WERI-Rb-1 (cell line): ENCODE measurements around the gene PRM2.

Source experiments
- DNase-seq: peaks from one replicate; pipeline ENCODE4 v3.0.0-alpha.2; 2020
- H3K27ac ChIP-seq: fragments of 250-450 bp; sonication (Bioruptor Pico); 2 replicates; pipeline ENCODE4 v1.5.1; 2020; ENCODE audit warnings: mild to moderate bottlenecking, moderate library complexity
- H3K27me3 ChIP-seq: fragments of 250-450 bp; sonication (Bioruptor Pico); 2 replicates; pipeline ENCODE4 v1.5.1; 2021; ENCODE audit warnings: mild to moderate bottlenecking, low read depth, moderate library complexity; ENCODE audit not compliant: insufficient read depth, severe bottlenecking
- H3K36me3 ChIP-seq: fragments of 250-450 bp; sonication (Bioruptor Pico); 2 replicates; pipeline ENCODE4 v1.5.1; 2020; ENCODE audit warnings: mild to moderate bottlenecking, moderate library complexity
- H3K4me3 ChIP-seq: 2 replicates; pipeline ENCODE4 v1.5.1; 2011; ENCODE audit warnings: low read depth, mild to moderate bottlenecking, control low read depth, low read length
- H3K9me3 ChIP-seq: fragments of 250-450 bp; sonication (Bioruptor Pico); 2 replicates; pipeline ENCODE4 v1.5.1; 2021; ENCODE audit warnings: mild to moderate bottlenecking, moderate library complexity; ENCODE audit not compliant: severe bottlenecking
- CTCF ChIP-seq: IDR thresholded peaks from 2 replicates; pipeline ENCODE4 v1.5.1; 2011; ENCODE audit warnings: low read depth, mild to moderate bottlenecking, control low read depth, inconsistent platforms, low read length

Gene PRM2

GRCh38 chr16:11320170-11320569 is 43.9 kb upstream of the PRM2 start:
- Histone ChIP-seq H3K4me3 (no peak overlapping the region), H3K36me3 (no peaks in the 10 kb centered on the region), H3K9me3 (no peaks in the 10 kb centered on the region), H3K27me3 (no peaks in the 10 kb centered on the region), H3K27ac (no peak overlapping the region)
- no peak for TF ChIP-seq CTCF
- peak; percentile 73 for DNase-seq

DNA sequence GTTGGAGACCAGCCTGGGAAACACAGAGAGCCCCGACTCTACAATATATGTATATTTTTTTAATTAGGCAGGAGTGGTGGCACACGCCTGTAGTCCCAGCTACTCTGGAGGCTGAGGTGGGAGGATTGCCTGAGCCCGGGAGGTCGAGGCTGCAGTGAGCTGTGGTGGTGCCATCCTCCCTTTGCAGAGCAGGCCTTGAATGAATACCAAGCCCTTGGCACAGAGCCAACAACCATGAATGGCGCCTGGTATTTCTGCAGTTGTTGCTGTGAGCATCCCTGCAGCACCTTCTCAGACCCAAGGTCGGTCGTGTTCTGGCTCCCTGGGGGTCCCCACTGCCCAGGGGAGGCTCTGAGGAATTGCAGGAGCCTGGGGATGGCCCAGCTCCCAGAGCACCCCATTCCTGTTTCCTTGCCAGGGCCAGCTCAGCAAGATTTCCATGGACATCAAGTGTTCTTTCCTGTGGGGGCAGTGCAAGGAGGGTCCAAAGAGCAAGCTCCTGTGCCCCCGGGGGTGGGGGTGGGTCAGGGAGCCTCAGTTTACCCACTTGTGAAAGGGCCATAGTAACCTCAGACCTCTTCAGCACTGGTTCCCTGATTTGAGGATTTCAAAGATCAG is 43.4 kb upstream of the PRM2 start:
- Histone ChIP-seq H3K9me3 (no peaks in the 10 kb centered on the region), H3K27ac (no peak overlapping the region), H3K4me3 (no peak overlapping the region), H3K27me3 (no peaks in the 10 kb centered on the region), H3K36me3 (no peaks in the 10 kb centered on the region)
- no peak for DNase-seq
- no peak for TF ChIP-seq CTCF

DNA sequence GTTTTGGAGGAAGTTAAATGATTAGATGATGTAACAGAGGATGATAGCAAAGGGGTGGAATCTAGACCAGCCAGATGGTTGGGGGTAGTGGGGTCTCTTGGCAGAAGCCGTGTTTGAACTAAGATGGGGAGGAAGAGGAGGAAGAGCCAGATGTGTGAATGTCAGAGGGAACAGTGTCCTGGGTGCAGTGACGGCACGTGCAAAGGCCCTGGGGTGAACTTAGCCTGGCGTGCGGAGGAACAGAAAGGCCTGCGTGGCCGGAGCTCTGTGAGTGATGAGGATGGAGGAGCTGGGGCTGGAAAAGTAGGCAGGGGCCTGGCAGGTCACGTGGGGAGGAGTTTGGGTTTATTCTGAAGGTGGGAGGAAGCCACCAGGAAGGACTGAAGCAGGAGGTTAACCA is 42.5 kb upstream of the PRM2 start:
- Histone ChIP-seq H3K4me3 (no peak overlapping the region), H3K27ac (no peak overlapping the region), H3K9me3 (no peaks in the 10 kb centered on the region), H3K36me3 (no peaks in the 10 kb centered on the region), H3K27me3 (no peaks in the 10 kb centered on the region)
- TF ChIP-seq CTCF: no peak
- no peak for DNase-seq

DNA sequence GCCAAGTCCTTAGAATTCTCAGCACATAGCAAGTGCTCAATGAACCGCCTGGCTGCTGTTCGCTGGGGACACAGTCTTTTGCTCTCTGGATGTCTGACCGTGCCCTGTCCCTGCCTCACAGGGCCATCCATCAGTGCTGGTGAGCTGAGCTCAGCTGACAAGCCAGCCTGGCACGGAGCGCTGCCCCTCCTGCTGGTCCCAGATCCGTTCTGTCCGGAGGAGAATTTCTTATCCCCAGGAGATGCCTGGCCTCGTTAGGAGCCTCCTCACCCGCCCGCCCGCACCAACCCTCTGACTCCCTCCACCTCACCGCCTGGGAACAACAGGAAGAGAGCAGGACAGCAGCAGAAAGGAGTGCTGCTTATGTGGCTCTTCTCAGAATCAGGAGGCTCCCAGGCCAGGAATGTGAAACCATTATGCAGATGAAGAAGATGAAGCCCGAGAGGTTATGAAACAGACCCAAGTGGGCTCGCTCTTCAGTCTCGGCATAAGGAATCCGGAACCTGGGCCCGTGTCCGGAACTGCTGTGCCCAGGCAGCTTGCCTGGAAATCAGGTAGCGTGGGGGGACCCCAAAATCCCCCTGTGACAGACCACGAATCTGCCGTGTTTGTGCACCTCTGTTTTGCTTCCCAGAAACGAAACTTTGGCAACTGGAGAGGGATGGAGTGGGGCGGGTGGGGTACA is 40.2 kb upstream of the PRM2 start:
- Histone ChIP-seq H3K27ac (no peak overlapping the region), H3K36me3 (no peaks in the 10 kb centered on the region), H3K9me3 (no peaks in the 10 kb centered on the region), H3K4me3 (no peak overlapping the region), H3K27me3 (no peaks in the 10 kb centered on the region)
- DNase-seq: no peak
- TF ChIP-seq CTCF: no peak

DNA sequence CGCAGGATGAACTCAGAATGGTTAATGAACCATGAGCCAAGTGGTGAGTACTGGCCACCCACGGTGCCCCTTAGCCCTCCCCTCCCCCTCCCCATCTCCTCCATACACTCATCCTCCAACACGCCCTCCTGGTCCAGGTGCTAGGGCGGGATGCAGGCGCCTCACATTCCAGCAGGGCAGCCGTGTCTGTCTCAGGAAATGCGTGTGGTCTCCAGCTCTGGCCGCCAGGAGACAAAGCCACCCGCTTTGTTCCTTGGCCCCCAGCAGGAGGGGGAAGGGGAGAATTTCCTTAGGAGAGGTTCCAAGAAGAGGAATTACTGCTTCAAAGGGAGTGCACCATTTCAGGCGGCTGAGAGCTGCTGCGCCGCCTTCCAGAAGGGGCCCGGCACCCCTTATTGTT is 39.2 kb upstream of the PRM2 start:
- Histone ChIP-seq H3K36me3 (no peaks in the 10 kb centered on the region), H3K4me3 (no peak overlapping the region), H3K27me3 (no peaks in the 10 kb centered on the region), H3K9me3 (no peaks in the 10 kb centered on the region), H3K27ac (no peak overlapping the region)
- no peak for DNase-seq
- no peak for TF ChIP-seq CTCF
